ENCODE measurements around the gene IFT20. TPM values are rescaled to one million over a fixed set of nuclear protein-coding genes. Genes with fewer than 3 reads are reported as not detected.
A peak's percentile ranks its signal among the peaks of the same experiment; 100 is the strongest.

The IFT20 gene
- 30.7 and 38.9 TPM in 2 replicates for total RNA-seq (2014; rRNA removed; shearing (Covaris generic))
- 18.5 and 18.9 TPM in 2 replicates for polyA plus RNA-seq (2015; cell fraction: cytosol; rRNA removed)
- polyA plus RNA-seq (2015; cell fraction: nucleus; rRNA removed) = 63.1 and 64.1 TPM in 2 replicates

- in situ Hi-C loops (cut with HindIII; ENCODE audit: low pct_unique_long_range_greater_than_20kb, low sequenced_read_pairs) = no loop called here
Observed at GRCh38 chr17:28335201-28335958, at the start of gene IFT20, which contains the start of gene TNFAIP1. Gene IFT20, minus strand, starts transcription at chr17:28335472. Its CDS starts 3,487 bp downstream, at chr17:28331985. Gene TNFAIP1, plus strand, starts transcription at chr17:28335761. Its CDS starts 3,761 bp downstream, at chr17:28339522.

GRCh38 chr17:28385037-28385400 is 49.7 kb upstream of the IFT20 start:
- DNase-seq (ENCODE audit: low read depth, low spot score) = no peak
- in situ Hi-C loops (cut with HindIII; ENCODE audit: low pct_unique_long_range_greater_than_20kb, low sequenced_read_pairs) = no loop called here

More at GRCh38 chr17:28335201-28335958, at the start of gene IFT20, which contains the start of gene TNFAIP1:
- DNase-seq (ENCODE audit: low read depth, low spot score) = peak; percentile 100

- in situ Hi-C loops (cut with HindIII; ENCODE audit: low pct_unique_long_range_greater_than_20kb, low sequenced_read_pairs) = no loop called here
Observed at GRCh38 chr17:28384281-28385036, 49.2 kb upstream of the IFT20 start.

GRCh38 chr17:28381141-28381825 is 46.0 kb upstream of the IFT20 start:
- no peak for DNase-seq (ENCODE audit: low read depth, low spot score)
- in situ Hi-C loops (cut with HindIII; ENCODE audit: low pct_unique_long_range_greater_than_20kb, low sequenced_read_pairs) = no loop called here

More at GRCh38 chr17:28384281-28385036, 49.2 kb upstream of the IFT20 start:
- DNase-seq (ENCODE audit: low read depth, low spot score) = no peak

- DNase-seq (ENCODE audit: low read depth, low spot score) = no peak
- in situ Hi-C loops (cut with HindIII; ENCODE audit: low pct_unique_long_range_greater_than_20kb, low sequenced_read_pairs) = no loop called here
Observed at GRCh38 chr17:28379814-28380801, 44.8 kb upstream of the IFT20 start.

- no peak for DNase-seq (ENCODE audit: low read depth, low spot score)
- in situ Hi-C loops (cut with HindIII; ENCODE audit: low pct_unique_long_range_greater_than_20kb, low sequenced_read_pairs) = no loop called here
Observed at GRCh38 chr17:28372945-28373274, 37.6 kb upstream of the IFT20 start.

GRCh38 chr17:28372203-28372944 is 37.1 kb upstream of the IFT20 start:
- in situ Hi-C loops (cut with HindIII; ENCODE audit: low pct_unique_long_range_greater_than_20kb, low sequenced_read_pairs) = no loop called here

GRCh38 chr17:28371245-28372202 is 36.3 kb upstream of the IFT20 start, which contains the start of gene SARM1:
Gene SARM1, plus strand, starts transcription at chr17:28371694. Its CDS starts 339 bp downstream, at chr17:28372033.
- peak; percentile 85 for DNase-seq (ENCODE audit: low read depth, low spot score)
- in situ Hi-C loops (cut with HindIII; ENCODE audit: low pct_unique_long_range_greater_than_20kb, low sequenced_read_pairs) = no loop called here

More at GRCh38 chr17:28372203-28372944, 37.1 kb upstream of the IFT20 start:
- DNase-seq (ENCODE audit: low read depth, low spot score) = no peak

GRCh38 chr17:28370744-28371103 is 35.5 kb upstream of the IFT20 start:
- in situ Hi-C loops (cut with HindIII; ENCODE audit: low pct_unique_long_range_greater_than_20kb, low sequenced_read_pairs) = no loop called here
- no peak for DNase-seq (ENCODE audit: low read depth, low spot score)

- DNase-seq (ENCODE audit: low read depth, low spot score) = peak; percentile 50
- in situ Hi-C loops (cut with HindIII; ENCODE audit: low pct_unique_long_range_greater_than_20kb, low sequenced_read_pairs) = no loop called here
Observed at GRCh38 chr17:28370035-28370743, 34.9 kb upstream of the IFT20 start, which contains the start of gene VTN. Gene VTN, minus strand, starts transcription at chr17:28370307. Its CDS starts 104 bp downstream, at chr17:28370203.

GRCh38 chr17:28369684-28370034 is 34.4 kb upstream of the IFT20 start:
- DNase-seq (ENCODE audit: low read depth, low spot score) = no peak
- in situ Hi-C loops (cut with HindIII; ENCODE audit: low pct_unique_long_range_greater_than_20kb, low sequenced_read_pairs) = no loop called here

- in situ Hi-C loops (cut with HindIII; ENCODE audit: low pct_unique_long_range_greater_than_20kb, low sequenced_read_pairs) = no loop called here
- no peak for DNase-seq (ENCODE audit: low read depth, low spot score)
Observed at GRCh38 chr17:28368915-28369683, 33.8 kb upstream of the IFT20 start.

- DNase-seq (ENCODE audit: low read depth, low spot score) = no peak
- in situ Hi-C loops (cut with HindIII; ENCODE audit: low pct_unique_long_range_greater_than_20kb, low sequenced_read_pairs) = no loop called here
Observed at GRCh38 chr17:28368306-28368831, 33.1 kb upstream of the IFT20 start.

All from SK-MEL-5 (cell line).